ENCODE measurements around the gene NAT10.

Gene NAT10

GRCh38 chr11:34191578-34191977 lies 86.1 kb downstream of the NAT10 start:
- DNase-seq, result no peak

GRCh38 chr11:34192481-34193401 lies 87.3 kb downstream of the NAT10 start:
- no peak for DNase-seq

- DNase-seq, result no peak
These were observed 89.3 kb downstream of the NAT10 start for GRCh38 chr11:34194576-34195335.
